ENCODE measurements around the gene XPNPEP2.

Gene XPNPEP2

DNA sequence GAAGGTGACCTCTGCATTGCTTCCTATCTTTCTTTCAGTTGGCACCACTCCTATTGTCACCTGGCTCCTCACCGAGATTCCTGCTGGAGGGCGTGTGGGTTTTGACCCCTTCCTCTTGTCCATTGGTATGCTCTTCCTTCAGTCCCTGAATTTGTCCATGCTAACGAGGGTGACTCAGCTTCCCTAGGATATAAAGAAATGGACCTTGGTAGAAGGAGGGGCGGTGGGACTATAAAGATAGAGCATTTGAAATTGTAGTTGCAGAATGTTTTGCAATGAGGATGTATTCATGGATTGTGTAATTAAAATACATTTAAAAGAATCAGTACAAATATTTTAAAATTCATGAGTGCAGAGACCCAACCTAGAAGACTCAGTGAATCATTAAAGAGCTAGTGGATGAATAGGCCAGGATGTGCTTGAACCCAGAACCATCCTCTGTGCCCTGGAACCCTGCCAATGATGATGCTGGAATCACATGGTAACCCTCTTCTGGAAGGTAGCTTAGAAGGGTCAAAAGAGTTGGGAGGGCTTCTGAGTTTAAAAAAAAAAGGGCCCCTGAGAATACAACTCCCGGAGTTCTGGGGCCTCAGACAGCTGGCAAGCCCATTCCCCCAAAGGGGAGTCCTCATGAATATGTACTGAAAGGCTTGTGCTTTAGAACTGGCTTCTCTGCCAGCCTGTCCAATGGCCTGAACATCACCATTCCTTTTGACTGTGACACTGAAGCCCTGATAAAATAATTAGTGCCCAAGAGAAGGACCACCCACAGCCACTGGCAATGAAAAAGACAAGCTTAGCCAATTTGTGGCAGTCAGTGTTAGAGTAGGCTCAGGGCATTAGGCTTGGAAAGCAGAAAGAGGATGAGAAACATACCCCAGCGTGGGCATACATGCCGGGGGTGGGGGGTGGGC lies 8.0 kb downstream of the XPNPEP2 start:
- H3K9ac ChIP-seq (ENCODE audit: low read length in 5 of 5), result no peak overlapping the region
- peaks cover 2 to 6% (median 5%) of the 10 kb centered on the region in 5 donors for H3K4me1 ChIP-seq (ENCODE audit: control insufficient read depth in 5 of 5, insufficient read depth in 5 of 5, low read length in 5 of 5)
- H3K27ac ChIP-seq (ENCODE audit: low read depth, low read length), result no peak overlapping the region
- H3K27me3 ChIP-seq (ENCODE audit: control insufficient read depth in 5 of 5, insufficient read depth in 4 of 5, low read length in 5 of 5), result peaks cover 0 to 20% (median 7%) of the 10 kb centered on the region in 5 donors
- no peak overlapping the region for H3K4me3 ChIP-seq (ENCODE audit: low read depth in 1 of 5, low read length in 5 of 5)
- no peaks in the 10 kb centered on the region for H3K9me3 ChIP-seq (ENCODE audit: control insufficient read depth in 5 of 5, low read length in 5 of 5)
- no peaks in the 10 kb centered on the region for H3K36me3 ChIP-seq (ENCODE audit: control insufficient read depth in 5 of 5, insufficient read depth in 5 of 5, low read length in 5 of 5)

DNA sequence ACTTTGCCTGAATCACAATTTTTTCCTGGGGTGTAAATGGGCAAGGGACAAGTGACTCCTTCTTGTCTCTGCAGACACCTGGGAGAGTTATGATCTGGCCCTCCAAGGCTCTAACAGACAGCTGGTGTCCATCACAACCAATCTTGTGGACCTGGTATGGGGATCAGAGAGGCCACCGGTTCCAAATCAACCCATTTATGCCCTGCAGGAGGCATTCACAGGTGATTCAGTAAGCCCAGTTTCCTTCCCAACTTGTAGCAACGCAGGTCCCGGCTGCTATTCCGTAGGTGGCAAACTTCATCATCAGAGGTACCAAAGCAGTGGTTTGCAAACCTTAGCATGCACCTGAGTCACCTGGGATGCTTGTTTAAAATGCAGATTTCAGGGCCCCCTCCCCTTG lies 8.8 kb downstream of the XPNPEP2 start:
- Histone ChIP-seq H3K27ac (ENCODE audit: low read depth, low read length) (no peak overlapping the region), H3K27me3 (ENCODE audit: control insufficient read depth in 5 of 5, insufficient read depth in 4 of 5, low read length in 5 of 5) (peaks cover 0 to 22% (median 7%) of the 10 kb centered on the region in 5 donors), H3K4me3 (ENCODE audit: low read depth in 1 of 5, low read length in 5 of 5) (no peak overlapping the region), H3K9me3 (ENCODE audit: control insufficient read depth in 5 of 5, low read length in 5 of 5) (no peaks in the 10 kb centered on the region), H3K4me1 (ENCODE audit: control insufficient read depth in 5 of 5, insufficient read depth in 5 of 5, low read length in 5 of 5) (peaks cover 2 to 6% (median 5%) of the 10 kb centered on the region in 5 donors), H3K9ac (ENCODE audit: low read length in 5 of 5) (no peak overlapping the region), H3K36me3 (ENCODE audit: control insufficient read depth in 5 of 5, insufficient read depth in 5 of 5, low read length in 5 of 5) (no peaks in the 10 kb centered on the region)

DNA sequence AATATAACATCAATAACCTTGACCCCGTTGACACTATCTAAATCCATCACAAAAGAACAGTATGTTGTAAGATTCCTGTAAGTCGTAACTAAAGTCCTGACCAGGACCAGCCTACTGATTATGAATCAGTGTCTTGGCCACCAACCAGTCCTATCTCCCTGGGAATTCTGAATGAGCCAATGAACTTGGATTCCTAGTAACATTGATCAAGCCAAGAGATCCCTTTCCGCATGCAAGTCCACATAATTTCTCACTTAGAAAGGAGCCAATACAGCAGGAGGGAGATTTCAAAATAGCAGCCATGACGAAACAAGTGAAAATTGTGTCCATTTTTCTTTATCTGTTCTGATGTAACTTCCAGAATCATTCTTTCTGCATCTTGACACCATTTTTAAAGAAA lies 9.5 kb downstream of the XPNPEP2 start:
- Histone ChIP-seq H3K36me3 (ENCODE audit: control insufficient read depth in 5 of 5, insufficient read depth in 5 of 5, low read length in 5 of 5) (no peaks in the 10 kb centered on the region), H3K9ac (ENCODE audit: low read length in 5 of 5) (no peak overlapping the region), H3K27ac (ENCODE audit: low read depth, low read length) (no peak overlapping the region), H3K4me3 (ENCODE audit: low read depth in 1 of 5, low read length in 5 of 5) (no peak overlapping the region), H3K27me3 (ENCODE audit: control insufficient read depth in 5 of 5, insufficient read depth in 4 of 5, low read length in 5 of 5) (peaks cover 0 to 22% (median 7%) of the 10 kb centered on the region in 5 donors), H3K4me1 (ENCODE audit: control insufficient read depth in 5 of 5, insufficient read depth in 5 of 5, low read length in 5 of 5) (peaks cover 2 to 6% (median 5%) of the 10 kb centered on the region in 5 donors), H3K9me3 (ENCODE audit: control insufficient read depth in 5 of 5, low read length in 5 of 5) (no peaks in the 10 kb centered on the region)

DNA sequence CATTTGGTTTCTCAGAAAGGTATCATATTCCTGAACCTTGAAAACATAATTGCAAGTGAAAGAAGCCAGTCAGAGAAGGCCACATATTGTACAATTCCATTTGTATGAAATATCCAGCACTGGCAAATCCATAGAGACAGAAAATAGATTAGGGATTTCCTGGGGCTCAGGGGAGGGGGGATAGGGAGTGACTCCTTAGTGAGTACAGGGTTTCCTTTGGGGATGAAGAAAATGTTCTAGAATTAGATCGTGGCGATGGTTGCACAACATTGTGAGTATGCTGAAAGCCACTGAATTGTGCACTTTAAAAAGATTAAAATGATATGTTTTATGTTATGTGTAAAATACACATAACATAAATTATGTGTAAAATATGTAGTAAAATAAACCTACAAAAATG lies 10.3 kb downstream of the XPNPEP2 start:
- Histone ChIP-seq H3K27me3 (ENCODE audit: control insufficient read depth in 5 of 5, insufficient read depth in 4 of 5, low read length in 5 of 5) (peaks cover 0 to 20% (median 3%) of the 10 kb centered on the region in 5 donors), H3K36me3 (ENCODE audit: control insufficient read depth in 5 of 5, insufficient read depth in 5 of 5, low read length in 5 of 5) (no peaks in the 10 kb centered on the region), H3K4me1 (ENCODE audit: control insufficient read depth in 5 of 5, insufficient read depth in 5 of 5, low read length in 5 of 5) (peaks cover 2 to 6% (median 5%) of the 10 kb centered on the region in 5 donors), H3K4me3 (ENCODE audit: low read depth in 1 of 5, low read length in 5 of 5) (no peak overlapping the region), H3K27ac (ENCODE audit: low read depth, low read length) (no peak overlapping the region), H3K9ac (ENCODE audit: low read length in 5 of 5) (no peak overlapping the region), H3K9me3 (ENCODE audit: control insufficient read depth in 5 of 5, low read length in 5 of 5) (no peaks in the 10 kb centered on the region)

DNA sequence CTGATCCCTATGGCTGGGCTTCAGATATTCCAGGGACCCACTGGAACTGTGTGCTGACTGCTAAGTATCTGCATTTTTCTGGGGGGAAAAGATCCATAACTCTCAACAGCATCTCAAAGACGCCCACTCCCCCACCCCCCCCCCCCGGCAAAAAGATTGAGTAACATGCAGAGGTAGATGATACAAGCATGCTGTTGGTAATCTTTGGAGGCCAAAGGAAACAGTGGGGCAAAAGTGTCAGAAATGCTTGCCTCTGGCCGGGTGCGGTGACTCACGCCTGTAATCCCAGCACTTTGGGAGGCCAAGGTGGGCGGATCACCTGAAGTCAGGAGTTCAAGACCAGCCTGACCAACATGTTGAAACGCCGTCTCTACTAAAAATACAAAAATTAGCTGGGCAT lies 12.2 kb downstream of the XPNPEP2 start:
- H3K4me3 ChIP-seq (ENCODE audit: low read depth in 1 of 5, low read length in 5 of 5), result no peak overlapping the region

DNA sequence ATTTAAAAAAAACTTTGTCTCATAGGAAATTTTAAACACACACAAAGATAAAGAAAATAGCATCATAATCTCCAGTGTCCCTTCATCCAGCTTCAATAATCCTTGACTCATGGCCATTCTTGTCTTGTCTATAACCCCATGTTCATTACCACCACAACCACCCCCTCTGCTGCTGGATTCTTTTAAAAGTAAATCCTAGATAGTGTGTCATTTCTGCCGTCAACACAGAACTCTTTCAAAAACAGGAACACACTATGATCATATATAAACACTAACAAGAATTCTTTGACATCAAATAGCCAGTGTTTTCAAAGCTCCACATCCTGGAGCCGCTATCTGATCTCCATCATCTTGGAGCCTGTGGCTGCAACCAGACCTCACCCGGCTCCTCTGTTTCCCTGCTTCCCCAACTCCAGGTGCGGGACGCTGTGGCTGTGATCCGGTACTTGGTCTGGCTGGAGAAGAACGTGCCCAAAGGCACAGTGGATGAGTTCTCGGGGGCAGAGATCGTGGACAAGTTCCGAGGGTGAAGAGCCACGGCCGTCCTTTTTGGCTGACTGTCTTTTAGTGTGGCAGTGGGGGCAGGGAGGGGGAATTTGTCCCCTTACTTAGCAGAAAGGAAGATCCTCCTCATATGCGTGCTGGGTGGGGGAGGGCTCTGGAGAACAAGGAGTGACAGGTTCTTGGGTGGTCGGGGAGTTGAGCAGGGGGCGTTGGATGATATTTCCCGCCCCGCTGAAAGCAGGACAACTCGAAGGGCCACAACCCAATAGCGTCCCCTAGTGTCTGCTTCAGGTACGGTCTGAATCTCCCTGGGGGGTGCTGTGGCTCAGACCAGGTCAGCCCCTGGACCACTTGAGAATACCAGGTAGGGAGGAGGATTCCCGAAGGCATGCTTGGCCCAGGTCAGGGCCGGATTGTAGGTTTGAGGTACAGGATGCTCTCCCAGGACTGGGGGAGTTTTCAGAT lies 15.6 kb downstream of the XPNPEP2 start:
- Histone ChIP-seq H3K27ac (ENCODE audit: low read depth, low read length) (no peak overlapping the region), H3K4me1 (ENCODE audit: control insufficient read depth in 5 of 5, insufficient read depth in 5 of 5, low read length in 5 of 5) (peaks cover 1 to 34% (median 9%) of the 10 kb centered on the region in 5 donors), H3K27me3 (ENCODE audit: control insufficient read depth in 5 of 5, insufficient read depth in 4 of 5, low read length in 5 of 5) (peaks cover 0 to 16% (median 9%) of the 10 kb centered on the region in 5 donors), H3K4me3 (ENCODE audit: low read depth in 1 of 5, low read length in 5 of 5) (no peak overlapping the region), H3K36me3 (ENCODE audit: control insufficient read depth in 5 of 5, insufficient read depth in 5 of 5, low read length in 5 of 5) (no peaks in the 10 kb centered on the region), H3K9me3 (ENCODE audit: control insufficient read depth in 5 of 5, low read length in 5 of 5) (no peaks in the 10 kb centered on the region), H3K9ac (ENCODE audit: low read length in 5 of 5) (no peak overlapping the region)

More for the DNA sequence above, 12.2 kb downstream of the XPNPEP2 start:
- Histone ChIP-seq H3K4me1 (ENCODE audit: control insufficient read depth in 5 of 5, insufficient read depth in 5 of 5, low read length in 5 of 5) (peaks cover 2 to 10% (median 6%) of the 10 kb centered on the region in 5 donors), H3K36me3 (ENCODE audit: control insufficient read depth in 5 of 5, insufficient read depth in 5 of 5, low read length in 5 of 5) (no peaks in the 10 kb centered on the region), H3K9ac (ENCODE audit: low read length in 5 of 5) (no peak overlapping the region), H3K27ac (ENCODE audit: low read depth, low read length) (no peak overlapping the region), H3K9me3 (ENCODE audit: control insufficient read depth in 5 of 5, low read length in 5 of 5) (no peaks in the 10 kb centered on the region), H3K27me3 (ENCODE audit: control insufficient read depth in 5 of 5, insufficient read depth in 4 of 5, low read length in 5 of 5) (peaks cover 0 to 12% (median 6%) of the 10 kb centered on the region in 5 donors)

DNA sequence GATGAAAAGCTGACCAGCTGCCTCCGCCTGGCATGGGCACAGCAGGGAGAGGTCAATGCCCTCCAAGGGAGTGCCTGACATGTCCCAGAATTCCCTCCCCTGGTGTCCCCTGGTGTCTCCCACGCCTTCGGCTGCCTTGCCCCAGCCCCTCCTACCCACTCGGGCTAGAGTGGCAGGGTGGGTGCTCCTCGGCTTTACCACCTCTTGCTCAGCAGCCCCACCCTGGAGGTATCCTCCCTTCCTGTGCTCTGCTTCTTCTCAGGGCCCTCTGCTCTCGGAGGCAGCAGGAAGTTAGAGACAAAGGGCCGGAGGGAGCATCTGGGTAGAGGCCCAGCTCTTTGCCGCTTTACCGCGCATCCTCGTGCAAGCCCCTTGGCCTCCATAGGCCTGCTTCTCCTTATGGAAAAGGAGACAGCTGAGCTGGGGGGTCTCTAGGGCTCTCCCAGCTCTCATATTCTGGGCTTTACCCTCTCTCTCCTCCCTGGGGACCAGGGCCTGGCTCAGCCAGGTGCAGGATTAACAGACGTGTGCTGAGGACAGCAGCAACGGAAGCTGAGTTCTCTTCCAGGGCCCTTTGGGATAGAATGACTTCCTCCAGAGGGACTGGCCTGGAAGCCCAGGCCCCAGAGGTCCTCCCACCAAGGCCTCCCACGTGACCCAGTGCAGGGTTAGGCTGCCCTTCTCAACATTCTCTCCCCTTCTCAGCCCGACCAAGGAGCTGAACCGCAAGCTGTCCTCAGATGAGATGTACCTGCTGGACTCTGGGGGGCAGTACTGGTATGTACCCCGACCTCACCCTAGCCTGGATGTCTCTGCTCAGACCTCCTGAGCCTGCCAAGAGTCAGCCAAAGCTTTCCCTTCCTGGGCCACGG lies 17.2 kb downstream of the XPNPEP2 start:
- peaks cover 0 to 16% (median 7%) of the 10 kb centered on the region in 5 donors for H3K27me3 ChIP-seq (ENCODE audit: control insufficient read depth in 5 of 5, insufficient read depth in 4 of 5, low read length in 5 of 5)
- no peak overlapping the region for H3K27ac ChIP-seq (ENCODE audit: low read depth, low read length)
- H3K4me3 ChIP-seq (ENCODE audit: low read depth in 1 of 5, low read length in 5 of 5), result no peak overlapping the region
- H3K4me1 ChIP-seq (ENCODE audit: control insufficient read depth in 5 of 5, insufficient read depth in 5 of 5, low read length in 5 of 5), result peaks cover 10 to 45% (median 15%) of the 10 kb centered on the region in 5 donors
- H3K9ac ChIP-seq (ENCODE audit: low read length in 5 of 5), result no peak overlapping the region
- no peaks in the 10 kb centered on the region for H3K36me3 ChIP-seq (ENCODE audit: control insufficient read depth in 5 of 5, insufficient read depth in 5 of 5, low read length in 5 of 5)
- H3K9me3 ChIP-seq (ENCODE audit: control insufficient read depth in 5 of 5, low read length in 5 of 5), result no peaks in the 10 kb centered on the region

DNA sequence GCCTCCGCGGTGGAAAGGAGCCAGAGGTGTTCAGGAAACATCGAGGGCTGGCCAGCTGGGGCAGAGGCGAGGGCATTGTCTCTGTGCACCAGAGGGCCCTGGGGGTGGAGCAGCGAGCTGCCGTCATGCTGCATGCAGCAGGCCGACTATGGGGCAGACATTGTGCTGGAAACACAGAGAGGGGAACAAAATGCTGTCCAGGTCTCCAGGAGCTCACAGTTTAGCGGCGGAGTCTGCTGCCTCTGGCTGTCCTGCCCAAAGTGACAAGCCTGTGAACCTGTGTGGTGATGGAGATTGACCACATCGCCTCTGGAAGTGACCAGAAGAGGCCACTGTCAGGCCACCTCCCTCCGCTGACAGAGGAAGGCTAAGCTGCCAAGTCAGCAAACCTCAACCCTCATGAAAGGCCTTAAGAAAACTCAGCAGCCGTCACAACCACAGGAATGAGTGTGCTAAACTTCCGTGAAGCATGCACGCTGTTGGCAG lies 20.8 kb downstream of the XPNPEP2 start:
- Histone ChIP-seq H3K4me3 (ENCODE audit: low read depth in 1 of 5, low read length in 5 of 5) (peak overlapping the region in 1 of 5 donors; percentile 11), H3K27me3 (ENCODE audit: control insufficient read depth in 5 of 5, insufficient read depth in 4 of 5, low read length in 5 of 5) (peaks cover 0 to 14% (median 6%) of the 10 kb centered on the region in 5 donors), H3K9me3 (ENCODE audit: control insufficient read depth in 5 of 5, low read length in 5 of 5) (no peaks in the 10 kb centered on the region), H3K27ac (ENCODE audit: low read depth, low read length) (no peak overlapping the region), H3K9ac (ENCODE audit: low read length in 5 of 5) (peak overlapping the region in 1 of 5 donors; percentile 30), H3K36me3 (ENCODE audit: control insufficient read depth in 5 of 5, insufficient read depth in 5 of 5, low read length in 5 of 5) (no peaks in the 10 kb centered on the region), H3K4me1 (ENCODE audit: control insufficient read depth in 5 of 5, insufficient read depth in 5 of 5, low read length in 5 of 5) (peaks cover 10 to 45% (median 15%) of the 10 kb centered on the region in 5 donors)

DNA sequence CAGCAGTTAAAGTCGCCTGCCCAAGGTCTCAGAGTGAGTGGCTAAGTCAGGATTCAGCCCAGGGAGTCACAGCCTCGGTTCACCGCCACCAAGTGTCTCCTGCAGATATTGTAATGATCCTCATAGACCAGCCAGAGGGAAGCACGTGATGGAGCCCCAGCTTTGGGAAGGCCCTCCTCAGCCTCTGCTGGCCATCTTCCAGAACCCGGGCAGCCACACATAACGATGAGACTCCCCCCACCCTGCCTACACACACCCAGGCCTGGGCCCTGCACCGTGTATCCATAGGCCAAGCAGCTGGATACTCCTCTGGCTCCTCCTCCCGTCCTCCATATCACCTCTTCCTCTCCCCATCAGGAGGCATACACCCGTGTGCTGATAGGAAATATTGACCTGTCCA lies 21.4 kb downstream of the XPNPEP2 start:
- no peaks in the 10 kb centered on the region for H3K36me3 ChIP-seq (ENCODE audit: control insufficient read depth in 5 of 5, insufficient read depth in 5 of 5, low read length in 5 of 5)
- no peak overlapping the region for H3K9ac ChIP-seq (ENCODE audit: low read length in 5 of 5)
- H3K9me3 ChIP-seq (ENCODE audit: control insufficient read depth in 5 of 5, low read length in 5 of 5), result no peaks in the 10 kb centered on the region
- peaks cover 10 to 45% (median 15%) of the 10 kb centered on the region in 5 donors for H3K4me1 ChIP-seq (ENCODE audit: control insufficient read depth in 5 of 5, insufficient read depth in 5 of 5, low read length in 5 of 5)
- no peak overlapping the region for H3K27ac ChIP-seq (ENCODE audit: low read depth, low read length)
- H3K4me3 ChIP-seq (ENCODE audit: low read depth in 1 of 5, low read length in 5 of 5), result no peak overlapping the region
- peaks cover 0 to 8% (median 6%) of the 10 kb centered on the region in 5 donors for H3K27me3 ChIP-seq (ENCODE audit: control insufficient read depth in 5 of 5, insufficient read depth in 4 of 5, low read length in 5 of 5)

Measured in subcutaneous abdominal adipose tissue (tissue), 5 donors.